ENCODE results near the gene BCAR1. TPM values are rescaled to one million over a fixed set of nuclear protein-coding genes. Genes with fewer than 3 reads are reported as not detected.

Gene BCAR1
- total RNA-seq, 1 donor from 2014 or later, result 81.8 TPM

GRCh38 chr16:75239542-75240122 lies 11.8 kb downstream of the BCAR1 start:
- no peak for DNase-seq (ENCODE audit: low spot score)

- DNase-seq (ENCODE audit: low spot score), result no peak
Measured at GRCh38 chr16:75238853-75239541, 12.4 kb downstream of the BCAR1 start.

- DNase-seq (ENCODE audit: low spot score), result peak; percentile 82
Measured at GRCh38 chr16:75238132-75238852, 13.1 kb downstream of the BCAR1 start.

- no peak for DNase-seq (ENCODE audit: low spot score)
Measured at GRCh38 chr16:75237398-75238131, 13.9 kb downstream of the BCAR1 start.

- DNase-seq (ENCODE audit: low spot score), result no peak
Measured at GRCh38 chr16:75236736-75237397, 14.6 kb downstream of the BCAR1 start.

- no peak for DNase-seq (ENCODE audit: low spot score)
Measured at GRCh38 chr16:75236232-75236631, 15.2 kb downstream of the BCAR1 start.

- no peak for DNase-seq (ENCODE audit: low spot score)
Measured at GRCh38 chr16:75235721-75236193, 15.7 kb downstream of the BCAR1 start.

GRCh38 chr16:75234856-75235696 lies 16.3 kb downstream of the BCAR1 start:
- DNase-seq (ENCODE audit: low spot score), result no peak

- DNase-seq (ENCODE audit: low spot score), result no peak
Measured at GRCh38 chr16:75233611-75233938, 17.8 kb downstream of the BCAR1 start.

GRCh38 chr16:75231570-75231969 lies 19.9 kb downstream of the BCAR1 start:
- no peak for DNase-seq (ENCODE audit: low spot score)

GRCh38 chr16:75230471-75231110 lies 20.8 kb downstream of the BCAR1 start:
- DNase-seq (ENCODE audit: low spot score), result no peak

GRCh38 chr16:75229172-75230031 lies 22.0 kb downstream of the BCAR1 start:
- DNase-seq (ENCODE audit: low spot score), result no peak

GRCh38 chr16:75228143-75228976 lies 23.1 kb downstream of the BCAR1 start:
- DNase-seq (ENCODE audit: low spot score), result no peak

GRCh38 chr16:75227361-75228142 lies 23.9 kb downstream of the BCAR1 start:
- no peak for DNase-seq (ENCODE audit: low spot score)

- no peak for DNase-seq (ENCODE audit: low spot score)
Measured at GRCh38 chr16:75226550-75227360, 24.7 kb downstream of the BCAR1 start.

GRCh38 chr16:75225678-75226515 lies 25.5 kb downstream of the BCAR1 start:
- DNase-seq (ENCODE audit: low spot score), result no peak

Data from ureter (tissue), 1 donor.